AG04450 (cell line): ENCODE data around the gene HADHA. TPM values are rescaled to one million over a fixed set of nuclear protein-coding genes. Genes with fewer than 3 reads are reported as not detected.
"Not testable (repeated sequence)": the region's sequence is repeated elsewhere in the genome, so short reads cannot be mapped to it uniquely, and the experiment has no call there.

Experiments used
- CTCF ChIA-PET: fragments of 300-600, 350-600 bp; formaldehyde crosslinking; extraction: SDS; loops from one replicate; lab custom pipeline; 2022; ENCODE audit warnings: antibody characterized with exemption, inconsistent platforms; lab: Charles Lee
- POLR2A ChIA-PET: fragments of 350-600 bp; formaldehyde crosslinking; extraction: SDS; loops from one replicate; lab custom pipeline; 2021; ENCODE audit warnings: antibody characterized with exemption, inconsistent platforms; lab: Yijun Ruan, JAX
- DNase-seq: peaks from one replicate; pipeline ENCODE4 v3.0.0-alpha.2; 2011; ENCODE audit warnings: low read depth, low spot score
- H3K27ac ChIP-seq: one replicate; pipeline ENCODE4 v1.5.1; 2012; ENCODE audit warnings: low read depth, low read length, control low read depth
- H3K27me3 ChIP-seq: one replicate; pipeline ENCODE4 v1.6.0; 2012; ENCODE audit warnings: low read length; ENCODE audit not compliant: control insufficient read depth, insufficient read depth
- H3K4me3 ChIP-seq: 2 replicates; pipeline ENCODE4 v1.5.1; 2011; ENCODE audit warnings: mild to moderate bottlenecking, low read depth, low read length, control low read depth
- H3K9me3 ChIP-seq: 2 replicates; pipeline ENCODE4 v1.5.1; 2012; ENCODE audit warnings: low read length; ENCODE audit not compliant: control insufficient read depth, insufficient read depth
- CTCF ChIP-seq: IDR thresholded peaks from 2 replicates; pipeline ENCODE4 v1.5.1; 2011; ENCODE audit warnings: low read depth, low read length, control low read depth, inconsistent platforms
- polyA plus RNA-seq: library from polyadenylated mRNA; depleted of rRNA; stranded (reverse); fragments of >200 nt; gene quantifications from 2 replicates; pipeline ENCODE4 v1.2.3, GENCODE V29; 2011

The HADHA gene
- polyA plus RNA-seq, 1 experiment = 172 TPM

GRCh38 chr2:26170795-26171194 is 73.6 kb downstream of the HADHA start:
- H3K4me3 ChIP-seq = no peak overlapping the region
- CTCF ChIA-PET = no interaction called here
- H3K27me3 ChIP-seq = peaks cover 32% of the 10 kb centered on the region
- POLR2A ChIA-PET = no interaction called here
- no peak for TF ChIP-seq CTCF
- no peak for DNase-seq
- peaks cover 9% of the 10 kb centered on the region; the same call in 1 of the 2 replicates for H3K9me3 ChIP-seq
- no peak overlapping the region for H3K27ac ChIP-seq

DNA sequence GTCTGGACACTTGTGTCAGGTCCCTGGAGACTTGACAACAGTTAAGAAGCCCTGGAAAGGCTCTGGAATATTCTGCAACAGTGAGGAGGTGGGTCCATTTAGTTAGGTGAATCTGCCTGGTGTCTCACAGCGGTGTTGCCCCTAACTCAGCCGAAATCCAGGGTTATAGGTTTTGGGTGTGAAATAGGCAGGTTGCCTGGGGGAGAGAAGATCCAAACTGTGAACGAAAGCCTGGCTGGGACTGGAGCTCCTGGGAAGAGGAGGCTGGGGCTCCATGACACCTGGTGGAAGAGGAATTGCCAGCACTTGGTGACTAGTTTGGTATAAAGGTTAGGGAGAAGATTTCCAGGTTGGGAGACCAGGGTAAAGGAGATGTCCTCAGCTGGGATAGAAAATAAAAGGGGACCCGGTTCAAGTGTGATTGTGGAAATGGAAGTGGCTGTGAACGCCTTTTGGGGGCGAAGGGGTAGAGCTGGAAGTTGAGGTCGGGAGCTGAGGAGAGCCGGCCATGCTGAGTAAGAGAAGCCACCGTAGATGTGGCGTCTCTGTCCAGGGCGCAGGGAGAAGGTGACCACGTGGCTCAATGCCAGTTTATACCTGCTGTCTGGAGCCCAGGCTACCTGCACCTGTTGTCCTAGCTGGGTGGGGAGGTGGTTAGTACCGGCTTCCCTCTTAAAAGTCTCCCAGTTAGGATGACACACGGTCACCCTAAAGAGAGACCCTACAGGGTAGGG is 74.6 kb downstream of the HADHA start:
- no peak for DNase-seq
- H3K4me3 ChIP-seq = no peak overlapping the region
- CTCF ChIA-PET = no interaction called here
- peaks cover 26% of the 10 kb centered on the region for H3K27me3 ChIP-seq
- no peak overlapping the region for H3K27ac ChIP-seq
- POLR2A ChIA-PET = interaction anchor here (0.9 kb wide), 1 partner anchor 22 kb away, joined by 3 read pairs; no protein-coding TSS in a partner anchor
- TF ChIP-seq CTCF = no peak
- peaks cover 9% of the 10 kb centered on the region; the same call in 1 of the 2 replicates for H3K9me3 ChIP-seq

DNA sequence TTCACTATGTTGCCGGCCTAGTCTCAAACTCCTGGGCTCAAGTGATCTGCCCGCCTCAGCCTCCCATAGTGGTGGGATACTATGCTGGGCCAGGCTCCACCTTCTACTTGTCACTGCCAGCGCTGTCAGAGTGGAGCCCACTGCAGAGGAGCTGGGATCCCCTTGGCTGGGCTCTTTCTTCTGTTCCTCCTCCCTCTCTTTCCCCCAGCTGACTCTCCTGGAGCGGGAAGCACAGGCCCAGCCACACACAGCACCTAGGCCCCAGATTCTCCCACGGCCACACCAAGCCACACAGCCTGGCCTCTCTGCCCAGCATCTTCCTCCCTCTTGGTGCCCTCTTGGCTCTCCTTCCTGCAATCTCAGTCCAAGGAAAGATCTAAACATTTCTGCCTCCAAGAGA is 75.2 kb downstream of the HADHA start:
- no peak overlapping the region for H3K27ac ChIP-seq
- DNase-seq = no peak
- peaks cover 9% of the 10 kb centered on the region; the same call in 1 of the 2 replicates for H3K9me3 ChIP-seq
- no peak for TF ChIP-seq CTCF
- CTCF ChIA-PET = no interaction called here
- H3K27me3 ChIP-seq = peaks cover 25% of the 10 kb centered on the region
- no peak overlapping the region for H3K4me3 ChIP-seq
- POLR2A ChIA-PET = interaction anchor here (0.9 kb wide), 1 partner anchor 21 kb away, joined by 3 read pairs; no protein-coding TSS in a partner anchor

- CTCF ChIA-PET = no interaction called here
- no peak for DNase-seq
- Histone ChIP-seq H3K27ac (no peak overlapping the region), H3K9me3 (peaks cover 9% of the 10 kb centered on the region; the same call in 1 of the 2 replicates), H3K4me3 (no peak overlapping the region), H3K27me3 (peaks cover 23% of the 10 kb centered on the region)
- POLR2A ChIA-PET = interaction anchor here (0.9 kb wide), 1 partner anchor 21 kb away, joined by 3 read pairs; no protein-coding TSS in a partner anchor
- TF ChIP-seq CTCF = no peak
Measured at GRCh38 chr2:26168785-26169184, 75.6 kb downstream of the HADHA start.

DNA sequence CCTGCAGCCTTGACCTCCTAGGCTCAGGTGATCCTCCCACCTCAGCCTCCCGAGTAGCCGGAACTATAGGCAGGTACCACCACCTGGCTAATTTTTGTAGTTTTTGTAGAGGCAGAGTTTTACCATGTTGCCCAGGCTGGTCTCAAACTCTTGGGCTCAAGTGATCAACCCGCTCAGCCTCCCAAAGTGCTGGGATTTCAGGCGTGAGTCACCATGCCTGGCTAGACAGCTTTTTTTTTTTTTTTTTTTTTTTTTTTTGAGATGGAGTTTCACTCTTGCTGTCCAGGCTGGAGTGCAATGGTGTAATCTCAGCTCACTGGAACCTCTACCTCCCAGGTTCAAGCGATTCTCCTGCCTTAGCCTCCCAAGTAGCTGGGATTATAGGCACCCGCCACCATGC is 77.9 kb downstream of the HADHA start:
- not testable (repeated sequence) for DNase-seq, H3K4me3 ChIP-seq, H3K9me3 ChIP-seq, H3K27ac ChIP-seq
- POLR2A ChIA-PET = interaction anchor here (0.6 kb wide), 1 partner anchor 76 kb away, joined by 3 read pairs; no protein-coding TSS in a partner anchor
- H3K27me3 ChIP-seq = peaks cover 14% of the 10 kb centered on the region
- CTCF ChIA-PET = interaction anchor here (0.7 to 1.1 kb wide), 2 partner anchors 18 to 216 kb away, joined by 4 to 8 read pairs; no protein-coding TSS in a partner anchor
